SU-DHL-6 (cell line): ENCODE results near the gene DGKB.

ENCODE experiments used
- H2AFZ ChIP-seq: fragments of 200-600 bp; sonication (generic); 2 replicates; pipeline ENCODE4 v1.6.1; 2014; ENCODE audit warnings: low read depth, mild to moderate bottlenecking, moderate library complexity, mixed read lengths, antibody characterized with exemption, low read length; ENCODE audit not compliant: severe bottlenecking
- H3F3A ChIP-seq: fragments of 200-600 bp; shearing (Covaris generic); 2 replicates; pipeline ENCODE4 v1.6.0; 2016; ENCODE audit warnings: antibody characterized with exemption, mild to moderate bottlenecking; ENCODE audit not compliant: insufficient read depth
- H3K27ac ChIP-seq: fragments of 200-600 bp; sonication (generic); 2 replicates; pipeline ENCODE4 v1.5.1; 2016; ENCODE audit warnings: low read depth, mild to moderate bottlenecking, low read length, moderate library complexity, mixed read lengths
- H3K27me3 ChIP-seq: fragments of 200-600 bp; sonication (generic), shearing (Covaris generic); 2 replicates; pipeline ENCODE4 v1.6.0; 2014; ENCODE audit warnings: mild to moderate bottlenecking, low read length
- H3K36me3 ChIP-seq: fragments of 200-600 bp; sonication (generic); 2 replicates; pipeline ENCODE4 v1.6.1; 2014; ENCODE audit warnings: mild to moderate bottlenecking, low read length, mixed read lengths
- H3K4me2 ChIP-seq: fragments of 300-600, 200-600 bp; shearing (Covaris generic), sonication (generic); 2 replicates; pipeline ENCODE4 v1.6.0; 2014; ENCODE audit warnings: low read length, low read depth, mild to moderate bottlenecking; ENCODE audit not compliant: poor library complexity, severe bottlenecking
- H3K4me3 ChIP-seq: fragments of 200-600 bp; sonication (generic); 2 replicates; pipeline ENCODE4 v1.5.1; 2014; ENCODE audit warnings: antibody characterized with exemption, low read length, mild to moderate bottlenecking, mixed read lengths; ENCODE audit not compliant: insufficient read depth, poor library complexity, severe bottlenecking
- H3K79me2 ChIP-seq: fragments of 200-600 bp; sonication (generic); 2 replicates; pipeline ENCODE4 v1.6.1; 2014; ENCODE audit warnings: mild to moderate bottlenecking, low read length, moderate library complexity; ENCODE audit not compliant: insufficient read depth
- H3K9ac ChIP-seq: fragments of 200-600 bp; sonication (generic); 2 replicates; pipeline ENCODE4 v1.7.0; 2014; ENCODE audit warnings: mild to moderate bottlenecking, low read length
- H3K9me2 ChIP-seq: fragments of 200-600 bp; sonication (generic); replicated peaks from 2 replicates; pipeline ENCODE4 v1.6.1; 2014; ENCODE audit warnings: low read length; ENCODE audit not compliant: insufficient read depth
- H3K9me3 ChIP-seq: fragments of 200-600 bp; sonication (generic); 2 replicates; pipeline ENCODE4 v1.6.1; 2014; ENCODE audit warnings: low read length, mixed read lengths; ENCODE audit not compliant: insufficient read depth
- H4K20me1 ChIP-seq: fragments of 200-600 bp; sonication (generic); 2 replicates; pipeline ENCODE4 v1.6.1; 2014; ENCODE audit warnings: low read depth, mild to moderate bottlenecking, antibody characterized with exemption, low read length, moderate library complexity, mixed read lengths
- CTCF ChIP-seq: fragments of 200-600 bp; sonication (generic); IDR thresholded peaks from one replicate; pipeline ENCODE4 v1.5.1; 2017; ENCODE audit warnings: antibody characterized with exemption, mild to moderate bottlenecking, low read length, moderate library complexity; ENCODE audit not compliant: insufficient read depth, poor library complexity, severe bottlenecking
- EZH2phosphoT487 ChIP-seq: fragments of 200-600 bp; sonication (generic), shearing (Covaris generic); conservative IDR thresholded peaks from 2 replicates; pipeline ENCODE4 v1.6.1; 2018; ENCODE audit warnings: mild to moderate bottlenecking, antibody characterized with exemption, low read length, moderate library complexity, mixed read lengths

DGKB gene

GRCh38 chr7:14828053-14828452 is 74.5 kb downstream of the DGKB start:
- Histone ChIP-seq H3K27ac (no peak overlapping the region), H4K20me1 (no peaks in the 10 kb centered on the region), H2AFZ (no peak overlapping the region), H3K36me3 (no peaks in the 10 kb centered on the region), H3K4me3 (no peak overlapping the region), H3K4me2 (no peak overlapping the region), H3K9me3 (no peaks in the 10 kb centered on the region), H3F3A (no peaks in the 10 kb centered on the region), H3K9ac (no peak overlapping the region), H3K9me2 (no peaks in the 10 kb centered on the region; the same call in 1 of the 2 replicates), H3K27me3 (no peaks in the 10 kb centered on the region), H3K79me2 (no peaks in the 10 kb centered on the region)
- TF ChIP-seq CTCF (no peak), EZH2phosphoT487 (no peak)

GRCh38 chr7:14826426-14826825 is 76.1 kb downstream of the DGKB start:
- Histone ChIP-seq H3K27ac (no peak overlapping the region), H3K27me3 (no peaks in the 10 kb centered on the region), H3K9ac (no peak overlapping the region), H2AFZ (no peak overlapping the region), H3K9me2 (no peaks in the 10 kb centered on the region; the same call in 1 of the 2 replicates), H3K9me3 (no peaks in the 10 kb centered on the region), H3K79me2 (no peaks in the 10 kb centered on the region), H3K4me3 (no peak overlapping the region), H3F3A (no peaks in the 10 kb centered on the region), H4K20me1 (no peaks in the 10 kb centered on the region), H3K36me3 (no peaks in the 10 kb centered on the region), H3K4me2 (no peak overlapping the region)
- TF ChIP-seq CTCF (no peak), EZH2phosphoT487 (no peak)

GRCh38 chr7:14825912-14826311 is 76.6 kb downstream of the DGKB start:
- Histone ChIP-seq H2AFZ (no peak overlapping the region), H3K27ac (no peak overlapping the region), H3K4me3 (no peak overlapping the region), H3K27me3 (no peaks in the 10 kb centered on the region), H3K4me2 (no peak overlapping the region), H3K36me3 (no peaks in the 10 kb centered on the region), H3K9me3 (no peaks in the 10 kb centered on the region), H3K9ac (no peak overlapping the region), H3F3A (no peaks in the 10 kb centered on the region), H3K9me2 (no peaks in the 10 kb centered on the region; the same call in 1 of the 2 replicates), H3K79me2 (no peaks in the 10 kb centered on the region), H4K20me1 (no peaks in the 10 kb centered on the region)
- no peak for TF ChIP-seq CTCF
- no peak for TF ChIP-seq EZH2phosphoT487
